Pancreas (tissue), 10 donors: Measurements from ENCODE around the gene TNRC6A. TPM values are rescaled to one million over a fixed set of nuclear protein-coding genes. Genes with fewer than 3 reads are reported as not detected.
A peak's percentile ranks its signal among the peaks of the same experiment; 100 is the strongest.

Experiments
- ATAC-seq, 4 donors: fragments of 200-7000 bp; cut with Tn5 transposase; one replicate each; pipeline versions ENCODE4 v1.8.0 to v1.9.1; 2020; ENCODE audit warnings: mild to moderate bottlenecking in 4 of 4, moderate library complexity in 4 of 4
- DNase-seq, 6 donors: peaks; one replicate each; pipeline ENCODE4 v3.0.0-alpha.2; 2020
- FAIRE-seq: peaks from 2 replicates; lab custom pipeline; 2012; peaks lifted over from hg19 to GRCh38; lab: Jason Lieb, UNC
- H3K27ac ChIP-seq, 4 donors: fragments of 200-600 bp; sonication (generic); 1 replicate in 3 of 4; 2 replicates in 1 of 4; pipeline versions ENCODE4 v1.5.0 to v1.8.0; 2020
- H3K27me3 ChIP-seq, 4 donors: fragments of 200-600 bp; one replicate each; pipeline ENCODE4 v1.8.0; 2021
- H3K36me3 ChIP-seq, 3 donors: fragments of 200-600 bp; sonication (generic) in 1 of 3; one replicate each; pipeline versions ENCODE4 v1.5.0 to v1.8.0; 2020 to 2021
- H3K4me1 ChIP-seq, 3 donors: fragments of 200-600 bp; one replicate each; pipeline ENCODE4 v1.8.0; 2021
- H3K4me3 ChIP-seq, 4 donors: fragments of 200-600 bp; sonication (generic) in 2 of 4; one replicate each; pipeline versions ENCODE4 v1.5.0 to v1.8.0; 2020 to 2021
- H3K9me3 ChIP-seq, 4 donors: fragments of 200-600 bp; one replicate each; pipeline ENCODE4 v1.8.0; 2021
- CTCF ChIP-seq, 4 donors: fragments of 200-600 bp; sonication (generic) in 3 of 4; IDR thresholded peaks; one replicate each; pipeline versions ENCODE4 v1.5.0 to v1.8.0; 2021; ENCODE audit warnings: antibody characterized with exemption in 4 of 4
- WGBS, 2 donors: extraction: QIAGEN DNeasy Blood & Tissue Kit; methylation state at CpG; one replicate each; pipeline ENCODE4 v1.1.7; 2013; 5-methylcytosine and 5-hydroxymethylcytosine counted together
- intact Hi-C, 3 donors: fragments of 100-400 bp; cut with DNase I; formaldehyde crosslinking; loops; one replicate each; pipeline versions ENCODE4 v1.11.1 to v1.14.2; 2022
- polyA plus RNA-seq, 2 donors: library from polyadenylated mRNA; stranded (reverse); fragments of 200-250 nt; gene quantifications; one replicate each; pipeline ENCODE4 v1.2.3, GENCODE V29; 2013
- total RNA-seq, 6 donors: library from RNA; stranded (reverse); fragmentation: NEBNext Ultra II Directional in 4 of 6; extraction: Animal tissue kit (Norgen Biotek cat#: 25700) in 4 of 6; gene quantifications; one replicate each; pipeline versions ENCODE4 v1.2.1 to v1.2.4, GENCODE V29; 2021 to 2023
- donor health status: healthy with polysubstance abuse.
- donor health status: DM: no; HTN: no; CAD: no; lungs with moderate emphysema.
- donor health status: DM: no; HTN: no; CAD: no.
- donor health status: control.
- donor health status: control.
- donor health status: Bipolar disorder and iron deficiency.
- donor health status: DM: yes; HTN: yes; CAD: no.
- donor health status: DM: no; HTN: no; CAD: no.
- donor health status: DM: no; HTN: no; CAD: no.
- donor health status: DM: yes; HTN: yes; CAD: no.

The TNRC6A gene
- total and polyA plus RNA-seq, 8 donors, result 15.6 to 33.9 (median 23.2) TPM

GRCh38 chr16:24729951-24730815 lies 732 bp downstream of the TNRC6A start:
- Histone ChIP-seq H3K36me3 (no peaks in the 10 kb centered on the region), H3K4me1 (peaks cover 14 to 26% (median 19%) of the 10 kb centered on the region in 3 donors), H3K27me3 (no peaks in the 10 kb centered on the region), H3K4me3 (peak overlapping the region; percentile 67 to 86 (median 78)), H3K9me3 (no peaks in the 10 kb centered on the region), H3K27ac (peak overlapping the region; percentile 90 to 96 (median 92))
- ATAC-seq (peak; percentile 1 to 25 (median 10)), FAIRE-seq (no peak), DNase-seq (peak; percentile 31 to 76 (median 46))
- no peak for TF ChIP-seq CTCF (IDR thresholded peaks at IDR 0.05)
- intact Hi-C loops, result no loop called here
- 0 to 1% methylated on average over 29 to 61 of the region's 61 CpGs for WGBS, 2 donors

DNA sequence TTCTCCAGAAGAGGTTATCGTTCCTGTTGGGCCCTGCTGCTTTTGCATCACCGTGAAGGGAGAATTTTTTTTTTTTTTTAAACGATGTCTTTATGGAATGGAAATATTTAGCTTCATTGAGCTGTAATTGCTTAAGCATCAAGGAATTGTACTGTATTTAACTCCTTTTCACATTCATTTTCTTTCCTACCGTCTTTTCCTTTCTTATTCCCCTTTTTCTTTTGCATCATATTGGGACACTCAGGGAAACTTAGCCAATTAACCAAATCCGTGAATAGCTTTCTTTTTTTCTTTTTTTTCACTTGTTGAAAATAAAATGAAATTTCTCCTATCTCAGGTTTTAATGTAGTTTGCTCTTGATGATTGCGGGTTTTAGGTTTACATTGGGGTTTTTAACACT lies 1.5 kb downstream of the TNRC6A start:
- intact Hi-C loops, result no loop called here
- WGBS, 2 donors, result 6 to 7% methylated on average over 6 of the region's 6 CpGs
- DNase-seq (no peak), FAIRE-seq (no peak), ATAC-seq (no peak)
- Histone ChIP-seq H3K4me3 (peak overlapping the region in 2 of 4 donors; percentile 74 to 86), H3K27ac (peak overlapping the region in 3 of 4 donors; percentile 0 to 96 (median 29)), H3K4me1 (peaks cover 15 to 26% (median 19%) of the 10 kb centered on the region in 3 donors), H3K9me3 (no peaks in the 10 kb centered on the region), H3K36me3 (no peaks in the 10 kb centered on the region), H3K27me3 (no peaks in the 10 kb centered on the region)
- no peak for TF ChIP-seq CTCF (IDR thresholded peaks at IDR 0.05)

- Histone ChIP-seq H3K4me1 (peaks cover 19 to 30% (median 25%) of the 10 kb centered on the region in 3 donors), H3K9me3 (no peaks in the 10 kb centered on the region), H3K4me3 (peak overlapping the region in 2 of 4 donors; percentile 74 to 86), H3K27me3 (no peaks in the 10 kb centered on the region), H3K27ac (peak overlapping the region in 3 of 4 donors; percentile 6 to 96 (median 29)), H3K36me3 (no peaks in the 10 kb centered on the region)
- no peak for TF ChIP-seq CTCF (IDR thresholded peaks at IDR 0.05)
- intact Hi-C loops, result no loop called here
- no peak for FAIRE-seq
- 9 to 10% methylated on average over 8 of the region's 8 CpGs for WGBS, 2 donors
- peak; percentile 41 to 78 (median 58) for DNase-seq
- ATAC-seq, result peak; percentile 11 to 49 (median 30)
Observed at GRCh38 chr16:24731722-24732419, 2.4 kb downstream of the TNRC6A start.

GRCh38 chr16:24734382-24734781 lies 4.9 kb downstream of the TNRC6A start:
- H3K4me1 ChIP-seq, result peaks cover 19 to 47% (median 41%) of the 10 kb centered on the region in 3 donors
- no peaks in the 10 kb centered on the region for H3K36me3 ChIP-seq
- no peaks in the 10 kb centered on the region for H3K9me3 ChIP-seq
- no peak for TF ChIP-seq CTCF (IDR thresholded peaks at IDR 0.05)
- FAIRE-seq, result no peak
- no peak overlapping the region for H3K4me3 ChIP-seq
- WGBS, 2 donors, result 89 to 90% methylated on average over 1 of the region's 1 CpG
- no peak for DNase-seq
- H3K27me3 ChIP-seq, result no peaks in the 10 kb centered on the region
- intact Hi-C loops, result no loop called here
- ATAC-seq, result no peak
- peak overlapping the region in 2 of 4 donors; percentile 0 to 18 for H3K27ac ChIP-seq
